Measurements from ENCODE around the gene ACTRT2. TPM values are rescaled to one million over a fixed set of nuclear protein-coding genes. Genes with fewer than 3 reads are reported as not detected.

The ACTRT2 gene
- total and polyA plus RNA-seq, 2 donors (not counting 3 experiments of a cell fraction or from before 2014, with no cell fraction given) = not detected

GRCh38 chr1:3049164-3049563, 27.9 kb downstream of the ACTRT2 start:
- H4K20me1 ChIP-seq (replicated peaks; ENCODE audit: control insufficient read depth, extremely low read depth, insufficient read depth, low read length) = no peaks in the 10 kb centered on the region
- no TSS peak for BruUV-seq (replicated peaks)
- intact Hi-C loops (cut with micrococcal nuclease) = no loop called here
- H3K79me2 ChIP-seq (ENCODE audit: control insufficient read depth, insufficient read depth, low read length) = no peaks in the 10 kb centered on the region
- FAIRE-seq = no peak
- H3K9me1 ChIP-seq (replicated peaks; ENCODE audit: control insufficient read depth, extremely low read depth, insufficient read depth, low read length) = no peaks in the 10 kb centered on the region
- no peak overlapping the region for H3K27ac ChIP-seq (ENCODE audit: insufficient read depth, low read depth, low read length)
- dilution Hi-C loops (cut with MboI; ENCODE audit: extremely low pct_ligation_motif_present, low sequenced_read_pairs) = no loop called here
- ChIA-PET CTCF (no interaction called here), POLR2A (no interaction called here)
- no peak overlapping the region for H3K4me3 ChIP-seq (replicated peaks in 1 of 3; ENCODE audit: insufficient read depth in 1 of 3, low read depth in 1 of 3, low read length in 3 of 3)
- H3K4me2 ChIP-seq (ENCODE audit: insufficient read depth, low read length) = no peak overlapping the region
- H3K9me3 ChIP-seq (replicated peaks; ENCODE audit: control insufficient read depth, insufficient read depth, low read length) = no peaks in the 10 kb centered on the region
- no peak for DNase-seq (ENCODE audit: low read depth, low spot score)
- no peaks in the 10 kb centered on the region for H3K4me1 ChIP-seq (ENCODE audit: control insufficient read depth, extremely low read depth, insufficient read depth, low read length)
- no peak overlapping the region for H2AFZ ChIP-seq (ENCODE audit: low read depth, low read length)
- H3K36me3 ChIP-seq (ENCODE audit: control insufficient read depth in 2 of 2, extremely low read depth in 1 of 2, insufficient read depth in 2 of 2, low read length in 2 of 2) = no peaks in the 10 kb centered on the region
- TF ChIP-seq FOS (IDR thresholded peaks at IDR 0.05; ENCODE audit: borderline replicate concordance, insufficient read depth, low read length) (no peak), GATA2 (IDR thresholded peaks at IDR 0.05; ENCODE audit: insufficient read depth, insufficient read length, low read depth, low read length) (no peak), JUN (IDR thresholded peaks at IDR 0.05; ENCODE audit: borderline replicate concordance, insufficient read depth, insufficient read length, low read depth) (no peak), MYC (IDR thresholded peaks at IDR 0.05; ENCODE audit: low read depth, low read length) (no peak), CTCF (IDR thresholded peaks at IDR 0.05; ENCODE audit: extremely low read depth in 1 of 2, insufficient read depth in 1 of 2, low read depth in 1 of 2, low read length in 2 of 2) (no peak), POLR2A (IDR thresholded peaks at IDR 0.05; ENCODE audit: low read depth, low read length) (no peak), MAX (IDR thresholded peaks at IDR 0.05; ENCODE audit: insufficient read depth, insufficient read length) (no peak), EZH2 (IDR thresholded peaks at IDR 0.05; ENCODE audit: borderline replicate concordance, low read depth, low read length, severe bottlenecking) (no peak), POLR2AphosphoS5 (IDR thresholded peaks at IDR 0.05; ENCODE audit: insufficient read depth, low read depth, low read length) (no peak)
- no peak overlapping the region for H3K9ac ChIP-seq (replicated peaks; ENCODE audit: extremely low read depth, insufficient read depth, low read length)
- no peaks in the 10 kb centered on the region for H3K27me3 ChIP-seq (ENCODE audit: control insufficient read depth in 2 of 2, insufficient read depth in 2 of 2, low read length in 2 of 2)

All from endothelial cell of umbilical vein (primary cell).